Hematopoietic multipotent progenitor cell treated with erythropoietin and hydrocortisone succinate and interleukin-3 and kit ligand, for 4 days (in vitro differentiated cells): Measurements from ENCODE around the gene KANSL1.

Source experiments
- DNase-seq: peaks from one replicate; pipeline ENCODE4 v3.0.0-alpha.2; 2015

KANSL1 gene

GRCh38 chr17:45994987-45995386, 198.2 kb downstream of the KANSL1 start:
- no peak for DNase-seq

DNA sequence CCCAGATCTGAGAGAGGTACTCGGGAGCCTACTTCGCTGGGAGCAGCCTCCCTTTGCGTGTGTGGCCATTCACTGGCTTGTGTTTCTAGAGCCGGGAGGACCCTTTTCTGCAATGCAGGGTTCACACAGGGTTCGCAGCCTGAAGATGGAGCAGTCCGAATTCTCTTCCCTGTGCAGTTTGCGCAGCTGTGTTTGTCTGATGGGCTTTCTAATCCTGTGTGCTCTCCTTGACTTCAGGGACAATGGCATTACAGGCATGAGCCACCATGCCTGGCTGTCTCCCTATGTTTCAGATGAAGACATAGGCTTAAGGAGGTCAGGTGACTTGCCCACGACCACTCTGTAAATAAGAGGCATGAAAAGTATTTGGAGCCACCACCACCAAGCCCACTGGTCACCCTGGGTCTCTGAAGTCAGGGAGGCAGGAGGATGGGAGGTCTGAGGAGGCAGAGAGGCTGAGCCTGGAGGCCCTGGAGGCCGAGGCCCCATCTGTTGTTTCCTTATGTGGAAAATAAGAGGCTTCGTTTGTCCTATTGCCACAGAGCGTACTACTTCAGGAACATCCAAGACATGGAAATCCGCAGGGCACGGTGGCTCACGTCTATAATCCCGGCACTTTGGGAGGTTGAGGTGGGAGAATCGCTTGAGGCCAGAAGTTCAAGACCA, 199.1 kb downstream of the KANSL1 start:
- DNase-seq: no peak

DNA sequence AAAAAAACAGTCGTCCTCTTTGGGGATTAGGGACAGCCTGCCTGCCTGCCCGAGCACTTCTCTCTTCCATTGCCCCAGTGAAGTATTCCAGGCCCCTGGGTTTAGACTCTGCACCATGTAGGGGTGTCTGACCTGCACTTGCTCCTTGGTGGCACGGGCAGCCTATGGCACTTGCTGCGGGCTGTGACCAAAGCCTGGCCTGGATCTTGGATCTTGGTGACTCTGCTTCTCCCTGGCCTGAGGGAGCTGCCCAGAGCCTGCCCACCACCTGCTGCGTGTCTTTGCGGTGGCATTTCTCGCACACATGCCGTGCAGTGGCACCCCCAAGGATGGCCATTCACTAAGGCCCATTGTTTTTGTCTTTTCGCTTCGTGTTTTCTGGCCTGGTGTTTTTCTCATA, 200.3 kb downstream of the KANSL1 start:
- no peak for DNase-seq

DNA sequence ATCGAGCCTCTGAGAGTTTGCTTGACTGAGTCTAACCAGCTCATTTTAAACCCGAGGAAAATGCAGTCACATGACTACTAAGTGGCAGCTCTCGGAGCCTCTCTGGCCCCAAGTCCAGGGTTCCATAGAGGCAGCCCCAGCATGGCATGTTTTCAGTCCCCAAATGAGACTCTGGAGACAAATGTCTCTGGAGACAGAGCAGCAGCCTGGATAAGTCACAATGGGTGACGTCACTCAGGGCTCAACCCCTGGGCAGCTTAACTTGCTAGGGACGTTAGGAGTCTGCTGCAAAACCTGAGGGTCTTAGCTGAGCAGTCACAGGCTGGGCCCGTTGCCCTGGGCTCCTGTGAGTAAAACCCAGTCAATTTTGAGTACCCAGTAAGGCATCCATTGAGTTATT, 201.1 kb downstream of the KANSL1 start:
- no peak for DNase-seq

DNA sequence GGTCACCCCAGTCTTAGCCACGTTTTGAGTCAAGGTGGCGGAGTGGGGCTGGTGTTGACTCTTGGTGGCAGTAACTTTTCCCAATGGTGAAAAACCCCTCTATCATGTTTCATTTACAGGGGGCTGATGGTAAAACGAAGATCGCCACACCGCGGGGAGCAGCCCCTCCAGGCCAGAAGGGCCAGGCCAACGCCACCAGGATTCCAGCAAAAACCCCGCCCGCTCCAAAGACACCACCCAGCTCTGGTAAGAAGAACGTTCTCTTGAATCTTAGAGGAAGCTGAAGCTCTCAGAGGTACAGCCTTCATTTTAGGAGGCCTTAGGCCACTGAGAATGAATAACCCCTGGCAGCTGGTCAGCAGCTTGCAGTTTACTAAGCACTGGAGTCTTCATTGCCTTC, 201.9 kb downstream of the KANSL1 start:
- no peak for DNase-seq

DNA sequence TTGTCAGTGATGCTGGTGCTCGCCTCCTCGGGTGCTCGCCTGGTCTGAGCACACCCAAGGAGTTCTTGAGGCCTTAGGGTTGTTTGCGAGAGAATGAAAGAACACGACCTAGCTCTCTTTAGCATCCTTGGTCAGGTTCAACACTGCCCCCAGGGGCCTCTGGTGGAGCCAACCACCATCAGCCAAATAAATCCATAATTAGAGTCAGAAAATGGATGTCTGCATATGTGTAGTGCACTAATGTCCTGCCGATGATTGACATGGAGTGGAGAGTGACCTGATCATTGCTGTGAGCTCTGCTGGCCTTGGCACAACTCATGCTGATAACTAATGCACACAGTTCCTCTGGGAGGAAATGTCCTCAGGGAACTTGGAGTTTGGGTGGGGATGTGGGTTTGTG, 202.3 kb downstream of the KANSL1 start:
- peak; percentile 29 for DNase-seq

GRCh38 chr17:45989759-45990158, 203.5 kb downstream of the KANSL1 start:
- no peak for DNase-seq

GRCh38 chr17:45987706-45988105, 205.5 kb downstream of the KANSL1 start:
- DNase-seq: no peak

DNA sequence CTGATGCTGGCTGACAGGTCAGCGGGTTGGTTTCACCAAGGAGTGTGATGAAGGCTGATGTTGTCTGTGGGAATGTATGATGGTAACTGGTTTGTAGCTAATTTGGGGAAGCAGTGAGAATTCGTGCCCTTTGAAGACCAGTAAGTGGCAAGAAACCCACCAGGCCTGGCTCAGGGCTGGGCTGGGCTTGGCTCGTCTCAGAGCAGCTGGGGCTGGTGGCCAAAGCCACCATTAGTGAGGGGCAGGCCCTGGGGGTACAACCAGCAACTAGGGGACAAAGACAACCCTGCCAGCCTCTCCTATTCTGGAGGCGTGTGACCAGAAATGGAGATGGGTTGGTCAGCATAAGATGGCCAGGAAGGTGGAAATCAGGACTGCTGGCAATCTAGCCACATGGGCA, 207.2 kb downstream of the KANSL1 start:
- DNase-seq: no peak

DNA sequence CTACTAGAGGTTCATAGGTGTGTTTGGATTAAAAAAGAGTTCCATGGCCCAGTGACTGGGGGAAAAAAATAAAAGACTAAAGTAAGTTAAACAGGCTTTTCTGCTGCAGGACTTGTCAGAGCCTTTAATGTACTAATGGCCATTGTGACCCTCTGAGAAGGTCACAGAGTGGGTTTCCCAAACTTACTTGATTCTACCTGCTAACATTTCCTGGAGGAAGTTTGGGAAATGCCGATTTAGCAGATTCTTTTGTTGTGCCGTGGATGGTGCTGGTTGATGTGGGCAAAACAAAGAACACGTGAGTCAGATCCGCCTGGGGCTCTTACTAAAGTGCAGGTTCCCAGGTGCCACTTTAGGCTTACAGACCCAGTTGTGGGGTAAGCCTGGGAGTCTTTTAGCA, 207.8 kb downstream of the KANSL1 start:
- DNase-seq: no peak

DNA sequence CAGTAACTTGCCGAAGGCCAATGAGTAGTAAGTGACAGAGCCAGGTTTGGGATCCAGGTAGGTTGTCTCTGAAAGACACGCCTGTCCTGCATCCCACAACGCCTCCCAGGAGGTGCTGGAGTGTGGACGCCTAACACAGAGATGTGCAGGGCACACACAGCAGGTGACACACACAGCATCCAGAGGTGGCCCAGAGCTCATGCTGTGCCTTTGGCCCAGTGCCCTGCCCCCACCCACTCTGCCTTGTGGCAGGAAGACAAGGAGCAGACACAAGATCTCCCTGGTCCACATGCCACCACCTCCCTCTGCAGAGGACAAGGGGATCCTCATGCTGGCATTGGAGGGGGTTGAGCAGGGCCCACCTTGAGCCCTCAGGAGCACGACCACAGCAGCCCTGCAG, 208.9 kb downstream of the KANSL1 start:
- DNase-seq: no peak

DNA sequence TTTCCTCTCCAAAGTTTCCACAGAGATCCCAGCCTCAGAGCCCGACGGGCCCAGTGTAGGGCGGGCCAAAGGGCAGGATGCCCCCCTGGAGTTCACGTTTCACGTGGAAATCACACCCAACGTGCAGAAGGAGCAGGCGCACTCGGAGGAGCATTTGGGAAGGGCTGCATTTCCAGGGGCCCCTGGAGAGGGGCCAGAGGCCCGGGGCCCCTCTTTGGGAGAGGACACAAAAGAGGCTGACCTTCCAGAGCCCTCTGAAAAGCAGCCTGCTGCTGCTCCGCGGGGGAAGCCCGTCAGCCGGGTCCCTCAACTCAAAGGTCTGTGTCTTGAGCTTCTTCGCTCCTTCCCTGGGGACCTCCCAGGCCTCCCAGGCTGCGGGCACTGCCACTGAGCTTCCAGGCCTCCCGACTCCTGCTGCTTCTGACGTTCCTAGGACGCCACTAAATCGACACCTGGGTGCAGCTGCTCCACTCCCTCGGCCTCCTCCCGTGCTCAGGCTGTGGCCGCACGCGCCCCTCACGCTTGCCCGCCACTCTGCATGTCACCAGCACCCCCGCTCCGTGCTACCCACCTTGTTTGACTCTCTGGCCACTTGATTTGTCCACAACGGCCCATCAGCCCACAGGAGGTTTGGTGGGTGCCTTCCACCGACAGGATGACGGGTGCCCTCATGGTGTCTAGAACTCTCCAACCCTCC, 209.5 kb downstream of the KANSL1 start:
- no peak for DNase-seq

- DNase-seq: no peak
Observed at GRCh38 chr17:45982791-45983613, 210.2 kb downstream of the KANSL1 start.

GRCh38 chr17:45981306-45981705, 211.9 kb downstream of the KANSL1 start:
- DNase-seq: no peak

- no peak for DNase-seq
Observed at GRCh38 chr17:45980855-45981254, 212.4 kb downstream of the KANSL1 start.
